Naive thymus-derived CD4-positive, alpha-beta T cell (primary cell): ENCODE data around the gene DNER. TPM values are rescaled to one million over a fixed set of nuclear protein-coding genes. Genes with fewer than 3 reads are reported as not detected.

ENCODE experiments used
- ATAC-seq: fragments of 150-1000 bp; cut with Tn5 transposase; 2 replicates; pipeline ENCODE4 v1.10.0; 2021; ENCODE audit warnings: mild to moderate bottlenecking, moderate library complexity
- CTCF ChIA-PET: fragments of 350-600 bp; sonication (Branson Sonifier 250); formaldehyde crosslinking; loops from one replicate; lab custom pipeline; 2021; ENCODE audit warnings: antibody characterized with exemption; lab: Charles Lee
- POLR2A ChIA-PET: fragments of 350-600 bp; sonication (Branson Sonifier 250); formaldehyde crosslinking; loops from one replicate; lab custom pipeline; 2021; ENCODE audit warnings: antibody characterized with exemption, inconsistent platforms; lab: Charles Lee
- DNase-seq, 9 donors: peaks; one replicate each; pipeline versions ENCODE4 v3.0.0 to v3.0.0-alpha.2; 2020 to 2022; ENCODE audit warnings: mixed read lengths in 1 of 9
- H3K27ac ChIP-seq: one replicate; pipeline ENCODE4 v1.7.0; 2013; ENCODE audit warnings: mild to moderate bottlenecking, low read depth, low read length, moderate library complexity
- H3K27me3 ChIP-seq, 2 donors: one replicate each; pipeline ENCODE4 v1.7.0; 2013; ENCODE audit warnings: low read length in 2 of 2, mild to moderate bottlenecking in 2 of 2, moderate library complexity in 2 of 2; ENCODE audit not compliant: control insufficient read depth in 2 of 2, insufficient read depth in 2 of 2
- H3K36me3 ChIP-seq, 3 experiments: 1 replicate in 2 of 3; 2 replicates in 1 of 3; pipeline ENCODE4 v1.7.0; 2013; ENCODE audit warnings: low read length in 3 of 3, mild to moderate bottlenecking in 3 of 3, moderate library complexity in 1 of 3; ENCODE audit not compliant: insufficient read depth in 3 of 3, control insufficient read depth in 2 of 3
- H3K4me1 ChIP-seq, 2 donors: one replicate each; pipeline ENCODE4 v1.7.0; 2013; ENCODE audit warnings: low read length in 2 of 2, mild to moderate bottlenecking in 2 of 2, moderate library complexity in 1 of 2; ENCODE audit not compliant: control insufficient read depth in 2 of 2, insufficient read depth in 2 of 2
- H3K4me3 ChIP-seq: 2 replicates; pipeline ENCODE4 v1.7.0; 2013; ENCODE audit warnings: mild to moderate bottlenecking, low read length
- H3K9me3 ChIP-seq, 3 experiments: 1 replicate in 2 of 3; 2 replicates in 1 of 3; pipeline ENCODE4 v1.7.0; 2013; ENCODE audit warnings: low read length in 3 of 3; ENCODE audit not compliant: control insufficient read depth in 2 of 3
- H3K27ac Mint-ChIP-seq, 9 donors: one replicate each; pipeline ENCODE4 v1.8.0; 2020 to 2022; ENCODE audit warnings: mixed read lengths in 9 of 9, mild to moderate bottlenecking in 8 of 9, moderate library complexity in 5 of 9, inconsistent platforms in 2 of 9
- H3K27me3 Mint-ChIP-seq, 5 donors: one replicate each; pipeline ENCODE4 v1.8.0; 2021 to 2022; ENCODE audit warnings: mixed read lengths in 5 of 5, mild to moderate bottlenecking in 1 of 5
- H3K36me3 Mint-ChIP-seq, 5 donors: one replicate each; pipeline ENCODE4 v1.8.0; 2020 to 2022; ENCODE audit warnings: mixed read lengths in 5 of 5, mild to moderate bottlenecking in 3 of 5, inconsistent platforms in 1 of 5
- H3K4me1 Mint-ChIP-seq, 7 donors: one replicate each; pipeline ENCODE4 v1.8.0; 2020 to 2022; ENCODE audit warnings: mixed read lengths in 7 of 7, mild to moderate bottlenecking in 3 of 7, inconsistent platforms in 1 of 7
- H3K4me3 Mint-ChIP-seq, 10 donors: one replicate each; pipeline ENCODE4 v1.8.0; 2020 to 2022; ENCODE audit warnings: mild to moderate bottlenecking in 10 of 10, mixed read lengths in 10 of 10, moderate library complexity in 6 of 10, inconsistent platforms in 2 of 10
- H3K9me3 Mint-ChIP-seq, 11 donors: one replicate each; pipeline ENCODE4 v1.8.0; 2020 to 2022; ENCODE audit warnings: mixed read lengths in 11 of 11, mild to moderate bottlenecking in 4 of 11, inconsistent platforms in 1 of 11, moderate library complexity in 1 of 11
- intact Hi-C, 2 donors: fragments of 100-400 bp; cut with micrococcal nuclease; formaldehyde crosslinking; loops; one replicate each; pipeline ENCODE4 v1.15.1; 2023
- polyA plus RNA-seq, 2 donors: library from polyadenylated mRNA; unstranded; fragments of 300-500 nt; fragmentation: Illumina TruSeq; gene quantifications; one replicate each; pipeline ENCODE4 v1.2.3, GENCODE V29; 2021
- total RNA-seq, 6 experiments: library from RNA in 5 of 6; stranded (reverse) in 5 of 6; gene quantifications; 1 replicate in 5 of 6; 2 replicates in 1 of 6; pipeline ENCODE4 v1.2.3 and lab custom pipeline; 2021 to 2026

The DNER gene
- total and polyA plus RNA-seq, 7 experiments from 2014 or later = not detected

- DNase-seq = no peak
- H3K27ac ChIP-seq = no peak overlapping the region
- no peaks in the 10 kb centered on the region for H3K36me3 Mint-ChIP-seq
- no peaks in the 10 kb centered on the region for H3K27me3 ChIP-seq
- intact Hi-C loops = no loop called here
- H3K4me3 ChIP-seq = no peak overlapping the region
- no peaks in the 10 kb centered on the region for H3K36me3 ChIP-seq
- H3K9me3 ChIP-seq = no peaks in the 10 kb centered on the region
- no peak for ATAC-seq
- H3K9me3 Mint-ChIP-seq = peaks cover 0 to 8% (median 2%) of the 10 kb centered on the region in 11 donors
- H3K4me3 Mint-ChIP-seq = no peak overlapping the region
- H3K27ac Mint-ChIP-seq = no peak overlapping the region
- H3K4me1 Mint-ChIP-seq = no peaks in the 10 kb centered on the region
- peaks cover 0 to 7% (median 0%) of the 10 kb centered on the region in 5 donors for H3K27me3 Mint-ChIP-seq
- CTCF ChIA-PET = no interaction called here
- POLR2A ChIA-PET = no interaction called here
- H3K4me1 ChIP-seq = no peaks in the 10 kb centered on the region
Observed at GRCh38 chr2:229363185-229363814, 351.1 kb downstream of the DNER start.

- no peaks in the 10 kb centered on the region for H3K27me3 ChIP-seq
- DNase-seq (no peak), ATAC-seq (no peak)
- no peaks in the 10 kb centered on the region for H3K9me3 ChIP-seq
- ChIA-PET CTCF (no interaction called here), POLR2A (no interaction called here)
- no peak overlapping the region for H3K27ac Mint-ChIP-seq
- H3K4me3 ChIP-seq = no peak overlapping the region
- peaks cover 0 to 10% (median 2%) of the 10 kb centered on the region in 11 donors for H3K9me3 Mint-ChIP-seq
- no peaks in the 10 kb centered on the region for H3K4me1 Mint-ChIP-seq
- H3K36me3 ChIP-seq = no peaks in the 10 kb centered on the region
- no peaks in the 10 kb centered on the region for H3K4me1 ChIP-seq
- H3K27me3 Mint-ChIP-seq = peaks cover 0 to 12% (median 11%) of the 10 kb centered on the region in 5 donors
- intact Hi-C loops = no loop called here
- no peak overlapping the region for H3K4me3 Mint-ChIP-seq
- no peak overlapping the region for H3K27ac ChIP-seq
- no peaks in the 10 kb centered on the region for H3K36me3 Mint-ChIP-seq
Observed at GRCh38 chr2:229350883-229351282, 363.5 kb downstream of the DNER start.

GRCh38 chr2:229350117-229350805 lies 364.1 kb downstream of the DNER start:
- Mint-ChIP-seq H3K4me3 (no peak overlapping the region), H3K27me3 (peaks cover 0 to 12% (median 11%) of the 10 kb centered on the region in 5 donors), H3K27ac (no peak overlapping the region), H3K9me3 (peaks cover 0 to 10% (median 2%) of the 10 kb centered on the region in 11 donors), H3K36me3 (no peaks in the 10 kb centered on the region), H3K4me1 (no peaks in the 10 kb centered on the region)
- Histone ChIP-seq H3K27ac (no peak overlapping the region), H3K4me3 (no peak overlapping the region), H3K4me1 (no peaks in the 10 kb centered on the region), H3K9me3 (no peaks in the 10 kb centered on the region), H3K36me3 (no peaks in the 10 kb centered on the region), H3K27me3 (no peaks in the 10 kb centered on the region)
- ChIA-PET CTCF (no interaction called here), POLR2A (no interaction called here)
- ATAC-seq = no peak
- intact Hi-C loops = no loop called here
- DNase-seq = no peak

- Mint-ChIP-seq H3K27me3 (peaks cover 0 to 12% (median 11%) of the 10 kb centered on the region in 5 donors), H3K27ac (no peak overlapping the region), H3K9me3 (peaks cover 0 to 12% (median 3%) of the 10 kb centered on the region in 11 donors), H3K4me3 (no peak overlapping the region), H3K36me3 (no peaks in the 10 kb centered on the region), H3K4me1 (no peaks in the 10 kb centered on the region)
- no peak for DNase-seq
- POLR2A ChIA-PET = no interaction called here
- Histone ChIP-seq H3K27ac (no peak overlapping the region), H3K4me1 (no peaks in the 10 kb centered on the region), H3K9me3 (no peaks in the 10 kb centered on the region), H3K36me3 (no peaks in the 10 kb centered on the region), H3K27me3 (no peaks in the 10 kb centered on the region), H3K4me3 (no peak overlapping the region)
- intact Hi-C loops = no loop called here
- no peak for ATAC-seq
- CTCF ChIA-PET = no interaction called here
Observed at GRCh38 chr2:229348128-229348527, 366.2 kb downstream of the DNER start.

- Mint-ChIP-seq H3K4me3 (no peak overlapping the region), H3K4me1 (no peaks in the 10 kb centered on the region), H3K27ac (no peak overlapping the region), H3K36me3 (no peaks in the 10 kb centered on the region), H3K9me3 (peaks cover 0 to 10% (median 3%) of the 10 kb centered on the region in 11 donors), H3K27me3 (peaks cover 0 to 12% (median 11%) of the 10 kb centered on the region in 5 donors)
- no peak overlapping the region for H3K4me3 ChIP-seq
- H3K9me3 ChIP-seq = no peaks in the 10 kb centered on the region
- H3K4me1 ChIP-seq = no peaks in the 10 kb centered on the region
- ATAC-seq (no peak), DNase-seq (no peak)
- H3K27me3 ChIP-seq = no peaks in the 10 kb centered on the region
- H3K36me3 ChIP-seq = no peaks in the 10 kb centered on the region
- POLR2A ChIA-PET = no interaction called here
- CTCF ChIA-PET = no interaction called here
- no peak overlapping the region for H3K27ac ChIP-seq
- intact Hi-C loops = no loop called here
Observed at GRCh38 chr2:229346816-229347540, 367.4 kb downstream of the DNER start.

- no peak for ATAC-seq
- Histone ChIP-seq H3K27me3 (no peaks in the 10 kb centered on the region), H3K27ac (no peak overlapping the region), H3K4me1 (no peaks in the 10 kb centered on the region), H3K9me3 (no peaks in the 10 kb centered on the region), H3K36me3 (no peaks in the 10 kb centered on the region), H3K4me3 (no peak overlapping the region)
- intact Hi-C loops = no loop called here
- POLR2A ChIA-PET = no interaction called here
- Mint-ChIP-seq H3K27ac (no peak overlapping the region), H3K4me3 (no peak overlapping the region), H3K27me3 (peaks cover 0 to 11% (median 7%) of the 10 kb centered on the region in 5 donors), H3K9me3 (peaks cover 0 to 10% (median 0%) of the 10 kb centered on the region in 11 donors), H3K36me3 (no peaks in the 10 kb centered on the region), H3K4me1 (no peaks in the 10 kb centered on the region)
- CTCF ChIA-PET = no interaction called here
- no peak for DNase-seq
Observed at GRCh38 chr2:229344955-229345354, 369.4 kb downstream of the DNER start.
